Large intestine (tissue), 3 donors: ENCODE measurements around the gene RNF149. TPM values are rescaled to one million over a fixed set of nuclear protein-coding genes. Genes with fewer than 3 reads are reported as not detected.
A peak's percentile ranks its signal among the peaks of the same experiment; 100 is the strongest.
"Not testable (repeated sequence)": the region's sequence is repeated elsewhere in the genome, so short reads cannot be mapped to it uniquely, and the experiment has no call there.

Source experiments
- DNase-seq, 2 donors: peaks; one replicate each; pipeline versions ENCODE4 v3.0.0 to v3.0.0-alpha.2; 2013
- H3K27ac ChIP-seq: one replicate; pipeline ENCODE4 v1.5.1; 2013; ENCODE audit warnings: low read length
- H3K27me3 ChIP-seq: 2 replicates; pipeline ENCODE4 v1.6.1; 2013; ENCODE audit warnings: low read length; ENCODE audit not compliant: control insufficient read depth, insufficient read depth
- H3K36me3 ChIP-seq: 2 replicates; pipeline ENCODE4 v1.6.1; 2013; ENCODE audit warnings: low read length; ENCODE audit not compliant: control insufficient read depth, insufficient read depth
- H3K4me1 ChIP-seq: one replicate; pipeline ENCODE4 v1.6.1; 2013; ENCODE audit warnings: low read length; ENCODE audit not compliant: control insufficient read depth, insufficient read depth
- H3K4me3 ChIP-seq: one replicate; pipeline ENCODE4 v1.5.1; 2013; ENCODE audit warnings: low read length
- H3K9me3 ChIP-seq: one replicate; pipeline ENCODE4 v1.6.1; 2013; ENCODE audit warnings: mild to moderate bottlenecking, low read depth, low read length, moderate library complexity; ENCODE audit not compliant: control insufficient read depth
- WGBS: methylation state at CpG from one replicate; pipeline ENCODE4 v1.1.5; 2013; ENCODE audit warnings: low lambda C conversion rate; ENCODE audit not compliant: insufficient coverage; 5-methylcytosine and 5-hydroxymethylcytosine counted together
- polyA plus RNA-seq: library from polyadenylated mRNA; unstranded; fragments of 120-200 nt; gene quantifications from one replicate; pipeline ENCODE4 v1.2.1, GENCODE V29; 2013

The RNF149 gene
- polyA plus RNA-seq, 1 donor, result 68.9 TPM

GRCh38 chr2:101235956-101236355 is 72.5 kb downstream of the RNF149 start:
- not testable (repeated sequence) for DNase-seq, H3K36me3 ChIP-seq, H3K27ac ChIP-seq, H3K27me3 ChIP-seq, H3K4me3 ChIP-seq
- peaks cover 21% of the 10 kb centered on the region for H3K9me3 ChIP-seq
- H3K4me1 ChIP-seq, result peaks cover 36% of the 10 kb centered on the region
- WGBS, result 100% methylated on average over 1 of the region's 1 CpG

GRCh38 chr2:101234169-101234938 is 74.1 kb downstream of the RNF149 start:
- peak in 1 of 2 donors; percentile 69 for DNase-seq
- WGBS, result no CpG with 5 or more reads among the region's 12 CpGs
- Histone ChIP-seq H3K27me3 (no peaks in the 10 kb centered on the region), H3K27ac (peak overlapping the region; percentile 80), H3K36me3 (no peaks in the 10 kb centered on the region), H3K4me3 (no peak overlapping the region), H3K4me1 (peaks cover 42% of the 10 kb centered on the region), H3K9me3 (peaks cover 21% of the 10 kb centered on the region)

GRCh38 chr2:101232770-101233169 is 75.7 kb downstream of the RNF149 start:
- Histone ChIP-seq H3K4me3 (no peak overlapping the region), H3K27ac (no peak overlapping the region), H3K4me1 (peaks cover 30% of the 10 kb centered on the region), H3K27me3 (no peaks in the 10 kb centered on the region), H3K9me3 (peaks cover 21% of the 10 kb centered on the region), H3K36me3 (no peaks in the 10 kb centered on the region)
- WGBS, result no CpG with 5 or more reads among the region's 6 CpGs
- DNase-seq, result no peak

GRCh38 chr2:101231937-101232730 is 76.4 kb downstream of the RNF149 start:
- Histone ChIP-seq H3K27me3 (no peaks in the 10 kb centered on the region), H3K27ac (peak overlapping the region; percentile 73), H3K36me3 (no peaks in the 10 kb centered on the region), H3K4me1 (peaks cover 25% of the 10 kb centered on the region), H3K9me3 (peaks cover 21% of the 10 kb centered on the region), H3K4me3 (no peak overlapping the region)
- WGBS, result 96% methylated on average over 4 of the region's 6 CpGs
- no peak for DNase-seq

- H3K4me3 ChIP-seq, result no peak overlapping the region
- DNase-seq, result no peak
- H3K9me3 ChIP-seq, result peaks cover 19% of the 10 kb centered on the region
- H3K27ac ChIP-seq, result peak overlapping the region; percentile 73
- H3K27me3 ChIP-seq, result no peaks in the 10 kb centered on the region
- H3K4me1 ChIP-seq, result peaks cover 25% of the 10 kb centered on the region
- WGBS, result no CpG with 5 or more reads among the region's 1 CpG
- no peaks in the 10 kb centered on the region for H3K36me3 ChIP-seq
Observed at GRCh38 chr2:101231240-101231639, 77.3 kb downstream of the RNF149 start.

- no CpG with 5 or more reads among the region's 2 CpGs for whole genome bisulfite sequencing
- H3K9me3 ChIP-seq, result peaks cover 17% of the 10 kb centered on the region
- peak; percentile 58 to 81 for DNase-seq
- no peak overlapping the region for H3K4me3 ChIP-seq
- H3K27me3 ChIP-seq, result no peaks in the 10 kb centered on the region
- peak overlapping the region; percentile 73 for H3K27ac ChIP-seq
- peaks cover 25% of the 10 kb centered on the region for H3K4me1 ChIP-seq
- no peaks in the 10 kb centered on the region for H3K36me3 ChIP-seq
Observed at GRCh38 chr2:101230541-101231001, 77.9 kb downstream of the RNF149 start.

Other genes with a start within 250 kb of the RNF149 start
- 17.3 TPM for gene TBC1D8, start 157.3 kb downstream of the RNF149 start, polyA plus RNA-seq
- gene CNOT11, start 55.8 kb downstream of the RNF149 start, polyA plus RNA-seq, result 51.8 TPM
- gene CREG2, start 78.8 kb upstream of the RNF149 start, polyA plus RNA-seq, result 4.3 TPM
- gene RFX8, start 166.4 kb upstream of the RNF149 start, polyA plus RNA-seq, result 0.39 TPM